Loucy (cell line): ENCODE measurements around the gene SHISAL2A.
"Not testable (repeated sequence)": the region's sequence is repeated elsewhere in the genome, so short reads cannot be mapped to it uniquely, and the experiment has no call there.

ENCODE experiments used
- H2AFZ ChIP-seq: fragments of 200-600 bp; sonication (generic); 2 replicates; pipeline ENCODE4 v1.6.0; 2016; ENCODE audit warnings: antibody characterized with exemption, mild to moderate bottlenecking, low read length, moderate library complexity
- H3F3A ChIP-seq: fragments of 200-600 bp; 2 replicates; pipeline ENCODE4 v1.6.0; 2016; ENCODE audit warnings: antibody characterized with exemption, low read depth, mild to moderate bottlenecking
- H3K27me3 ChIP-seq: fragments of 200-600 bp; sonication (generic); 2 replicates; pipeline ENCODE4 v1.6.1; 2014; ENCODE audit warnings: low read length, mild to moderate bottlenecking; ENCODE audit not compliant: insufficient read depth, poor library complexity, severe bottlenecking
- H3K36me3 ChIP-seq: fragments of 200-600 bp; sonication (generic); 2 replicates; pipeline ENCODE4 v1.6.1; 2016; ENCODE audit warnings: low read length; ENCODE audit not compliant: insufficient read depth
- H3K4me1 ChIP-seq: fragments of 200-600 bp; sonication (generic); 2 replicates; pipeline ENCODE4 v1.5.1; 2014; ENCODE audit warnings: low read length, mild to moderate bottlenecking; ENCODE audit not compliant: insufficient read depth, poor library complexity, severe bottlenecking
- H3K4me2 ChIP-seq: fragments of 200-600 bp; sonication (generic); 2 replicates; pipeline ENCODE4 v1.6.0; 2014; ENCODE audit warnings: antibody characterized with exemption, low read length, low read depth, mild to moderate bottlenecking; ENCODE audit not compliant: poor library complexity, severe bottlenecking
- H3K4me3 ChIP-seq: fragments of 200-600 bp; sonication (generic); 2 replicates; pipeline ENCODE4 v1.5.1; 2014; ENCODE audit warnings: low read length, mild to moderate bottlenecking, mixed read lengths; ENCODE audit not compliant: poor library complexity, severe bottlenecking
- H3K79me2 ChIP-seq: fragments of 200-600 bp; sonication (generic); 2 replicates; pipeline ENCODE4 v1.6.1; 2014; ENCODE audit warnings: low read length; ENCODE audit not compliant: insufficient read depth
- H3K9ac ChIP-seq: fragments of 200-600 bp; sonication (generic); 2 replicates; pipeline ENCODE4 v1.6.0; 2014; ENCODE audit warnings: mild to moderate bottlenecking, low read depth, low read length, moderate library complexity; ENCODE audit not compliant: poor library complexity, severe bottlenecking
- H3K9me2 ChIP-seq: fragments of 200-600 bp; sonication (generic); replicated peaks from 2 replicates; pipeline ENCODE4 v1.6.1; 2016; ENCODE audit warnings: low read depth, low read length, mixed read lengths
- H3K9me3 ChIP-seq: fragments of 200-600 bp; sonication (generic); 2 replicates; pipeline ENCODE4 v1.6.1; 2014; ENCODE audit warnings: mild to moderate bottlenecking, antibody characterized with exemption, low read length, low read depth; ENCODE audit not compliant: insufficient read depth
- H4K20me1 ChIP-seq: fragments of 200-600 bp; sonication (generic); 2 replicates; pipeline ENCODE4 v1.6.0; 2014; ENCODE audit warnings: antibody characterized with exemption, low read length, mild to moderate bottlenecking; ENCODE audit not compliant: insufficient read depth, poor library complexity, severe bottlenecking
- EZH2phosphoT487 ChIP-seq: fragments of 200-600 bp; IDR thresholded peaks from 2 replicates; pipeline ENCODE4 v1.6.1; 2018; ENCODE audit warnings: antibody characterized with exemption, mild to moderate bottlenecking, moderate library complexity, borderline replicate concordance
- TF ChIP-seq, protein P1 (sequence below): fragments of 200-600 bp; sonication (generic); conservative IDR thresholded peaks from 2 replicates; pipeline ENCODE4 v1.5.1; 2014; ENCODE audit warnings: mild to moderate bottlenecking, antibody characterized with exemption, low read length

Gene SHISAL2A

DNA sequence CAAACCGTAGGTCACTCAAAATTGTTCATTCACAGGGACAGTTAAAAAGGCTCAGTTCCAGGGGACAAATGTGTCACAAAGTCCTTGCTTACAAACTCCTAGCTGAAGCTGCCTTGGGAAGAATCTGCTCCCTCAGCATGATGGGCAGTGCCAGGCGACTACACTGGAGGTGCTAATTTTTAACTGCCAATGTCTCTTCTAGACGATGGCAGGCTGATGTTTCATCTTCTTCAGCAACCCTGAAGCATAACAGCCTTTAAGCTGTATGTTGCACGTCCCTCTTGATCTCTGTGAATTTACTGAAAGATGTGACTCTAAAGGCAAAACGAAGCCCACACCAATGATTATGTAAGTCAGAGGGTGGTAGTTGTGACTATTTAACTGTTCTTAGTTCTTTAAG, 53.9 kb downstream of the SHISAL2A start:
- Histone ChIP-seq H3K9me3 (no peaks in the 10 kb centered on the region), H3F3A (no peaks in the 10 kb centered on the region; the same call in 1 of the 2 replicates), H3K4me1 (peaks cover 4% of the 10 kb centered on the region), H3K27me3 (no peaks in the 10 kb centered on the region), H3K9ac (no peak overlapping the region), H3K36me3 (peaks cover 36% of the 10 kb centered on the region; the same call in 1 of the 2 replicates), H3K9me2 (no peaks in the 10 kb centered on the region), H3K4me3 (no peak overlapping the region), H2AFZ (no peak overlapping the region), H3K79me2 (no peaks in the 10 kb centered on the region; the same call in 1 of the 2 replicates), H3K4me2 (no peak overlapping the region), H4K20me1 (no peaks in the 10 kb centered on the region)
- TF ChIP-seq, protein P1, sequence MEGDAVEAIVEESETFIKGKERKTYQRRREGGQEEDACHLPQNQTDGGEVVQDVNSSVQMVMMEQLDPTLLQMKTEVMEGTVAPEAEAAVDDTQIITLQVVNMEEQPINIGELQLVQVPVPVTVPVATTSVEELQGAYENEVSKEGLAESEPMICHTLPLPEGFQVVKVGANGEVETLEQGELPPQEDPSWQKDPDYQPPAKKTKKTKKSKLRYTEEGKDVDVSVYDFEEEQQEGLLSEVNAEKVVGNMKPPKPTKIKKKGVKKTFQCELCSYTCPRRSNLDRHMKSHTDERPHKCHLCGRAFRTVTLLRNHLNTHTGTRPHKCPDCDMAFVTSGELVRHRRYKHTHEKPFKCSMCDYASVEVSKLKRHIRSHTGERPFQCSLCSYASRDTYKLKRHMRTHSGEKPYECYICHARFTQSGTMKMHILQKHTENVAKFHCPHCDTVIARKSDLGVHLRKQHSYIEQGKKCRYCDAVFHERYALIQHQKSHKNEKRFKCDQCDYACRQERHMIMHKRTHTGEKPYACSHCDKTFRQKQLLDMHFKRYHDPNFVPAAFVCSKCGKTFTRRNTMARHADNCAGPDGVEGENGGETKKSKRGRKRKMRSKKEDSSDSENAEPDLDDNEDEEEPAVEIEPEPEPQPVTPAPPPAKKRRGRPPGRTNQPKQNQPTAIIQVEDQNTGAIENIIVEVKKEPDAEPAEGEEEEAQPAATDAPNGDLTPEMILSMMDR, result no peak
- no peak for TF ChIP-seq EZH2phosphoT487

DNA sequence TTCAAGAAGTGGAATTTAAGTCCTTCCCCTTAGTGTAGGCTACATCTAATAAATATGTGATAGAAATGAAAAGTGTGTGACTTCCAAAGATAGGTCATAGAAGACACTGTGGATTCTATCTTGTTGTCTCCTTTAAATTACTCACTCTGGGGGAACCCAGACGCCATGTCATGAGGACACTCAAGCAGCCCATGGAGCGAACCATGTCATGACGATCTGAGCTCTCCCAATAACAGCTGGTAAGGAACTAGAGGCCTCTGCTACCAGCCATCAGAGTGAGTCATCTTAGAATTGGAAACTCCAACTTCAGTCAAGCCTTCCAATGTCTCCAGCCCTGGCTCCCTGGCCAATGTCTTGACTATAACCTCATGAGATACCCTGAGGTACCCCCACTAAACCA, 58.9 kb downstream of the SHISAL2A start:
- Histone ChIP-seq H3K4me1 (peaks cover 8% of the 10 kb centered on the region), H3K79me2 (peaks cover 42% of the 10 kb centered on the region), H3K4me3 (no peak overlapping the region), H3K9me3 (no peaks in the 10 kb centered on the region), H3K9ac (no peak overlapping the region), H3K4me2 (no peak overlapping the region), H3F3A (no peaks in the 10 kb centered on the region; the same call in 1 of the 2 replicates), H2AFZ (no peak overlapping the region), H3K36me3 (peaks cover 34% of the 10 kb centered on the region; the same call in 1 of the 2 replicates), H4K20me1 (no peaks in the 10 kb centered on the region), H3K27me3 (no peaks in the 10 kb centered on the region), H3K9me2 (no peaks in the 10 kb centered on the region)
- TF ChIP-seq, protein P1, result no peak
- no peak for TF ChIP-seq EZH2phosphoT487

DNA sequence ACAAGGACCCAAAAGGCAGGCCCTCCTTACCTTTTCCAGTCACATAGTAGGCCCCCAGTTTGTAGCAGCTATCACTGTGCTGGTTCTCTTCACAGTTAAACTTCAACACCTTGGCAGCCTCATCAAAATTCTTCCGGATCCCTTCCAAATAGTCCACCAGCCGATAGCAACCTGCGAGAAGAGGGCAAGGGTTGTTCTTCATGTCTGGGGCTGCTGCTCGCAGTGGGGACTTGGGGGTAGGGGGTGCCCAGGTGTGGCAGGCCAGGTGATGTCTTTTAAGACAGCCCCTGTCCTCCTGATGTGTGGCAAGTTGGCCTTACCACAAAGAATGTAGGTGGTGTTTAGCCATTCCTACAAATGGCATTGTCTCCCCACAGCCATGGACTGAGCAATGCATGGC, 59.7 kb downstream of the SHISAL2A start:
- peaks cover 8% of the 10 kb centered on the region for H3K4me1 ChIP-seq
- H3F3A ChIP-seq, result no peaks in the 10 kb centered on the region
- H3K9me2 ChIP-seq, result no peaks in the 10 kb centered on the region
- H3K4me3 ChIP-seq, result no peak overlapping the region
- no peak overlapping the region for H3K4me2 ChIP-seq
- H2AFZ ChIP-seq, result no peak overlapping the region
- H4K20me1 ChIP-seq, result no peaks in the 10 kb centered on the region
- H3K9ac ChIP-seq, result no peak overlapping the region
- no peaks in the 10 kb centered on the region for H3K9me3 ChIP-seq
- no peaks in the 10 kb centered on the region for H3K27me3 ChIP-seq
- TF ChIP-seq EZH2phosphoT487, result no peak
- TF ChIP-seq, protein P1, result no peak
- peaks cover 25% of the 10 kb centered on the region; the same call in 1 of the 2 replicates for H3K36me3 ChIP-seq
- peaks cover 51% of the 10 kb centered on the region for H3K79me2 ChIP-seq

DNA sequence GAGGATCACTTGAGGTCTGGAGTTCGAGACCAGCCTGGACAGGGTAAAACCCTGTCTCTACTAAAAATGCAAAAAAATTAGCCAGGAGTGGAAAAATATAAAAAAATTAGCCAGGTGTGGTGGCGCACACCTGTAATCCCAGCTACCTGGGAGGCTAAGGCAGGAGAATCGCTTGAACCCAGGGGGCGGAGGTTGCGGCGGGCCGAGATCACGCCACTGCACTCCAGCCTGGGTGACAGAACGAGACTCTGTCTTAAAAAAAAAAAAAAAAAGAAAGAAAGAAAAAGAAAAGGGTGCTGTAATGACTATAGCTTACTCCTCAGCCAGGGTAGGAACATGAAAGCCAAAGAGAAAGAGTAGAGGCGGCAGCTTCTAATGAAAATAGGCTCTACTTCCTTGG, 60.4 kb downstream of the SHISAL2A start:
- not testable (repeated sequence) for H3K9me3 ChIP-seq
- Histone ChIP-seq H3K36me3 (peaks cover 19% of the 10 kb centered on the region; the same call in 1 of the 2 replicates), H3K79me2 (peaks cover 58% of the 10 kb centered on the region)

More for the DNA sequence above, 60.4 kb downstream of the SHISAL2A start:
- not testable (repeated sequence) for H2AFZ ChIP-seq, H4K20me1 ChIP-seq, H3K27me3 ChIP-seq, H3K9ac ChIP-seq, H3K4me3 ChIP-seq, H3F3A ChIP-seq, H3K4me2 ChIP-seq, H3K9me2 ChIP-seq, H3K4me1 ChIP-seq
